C1 segment of cervical spinal cord (tissue), 14 donors: Measurements from ENCODE around the gene PRELID3B.
"Not testable (repeated sequence)": the region's sequence is repeated elsewhere in the genome, so short reads cannot be mapped to it uniquely, and the experiment has no call there.

Source experiments
- DNase-seq, 14 donors: peaks; one replicate each; lab custom pipeline; 2025; lab: John Stamatoyannopoulos, UW

PRELID3B gene

DNA sequence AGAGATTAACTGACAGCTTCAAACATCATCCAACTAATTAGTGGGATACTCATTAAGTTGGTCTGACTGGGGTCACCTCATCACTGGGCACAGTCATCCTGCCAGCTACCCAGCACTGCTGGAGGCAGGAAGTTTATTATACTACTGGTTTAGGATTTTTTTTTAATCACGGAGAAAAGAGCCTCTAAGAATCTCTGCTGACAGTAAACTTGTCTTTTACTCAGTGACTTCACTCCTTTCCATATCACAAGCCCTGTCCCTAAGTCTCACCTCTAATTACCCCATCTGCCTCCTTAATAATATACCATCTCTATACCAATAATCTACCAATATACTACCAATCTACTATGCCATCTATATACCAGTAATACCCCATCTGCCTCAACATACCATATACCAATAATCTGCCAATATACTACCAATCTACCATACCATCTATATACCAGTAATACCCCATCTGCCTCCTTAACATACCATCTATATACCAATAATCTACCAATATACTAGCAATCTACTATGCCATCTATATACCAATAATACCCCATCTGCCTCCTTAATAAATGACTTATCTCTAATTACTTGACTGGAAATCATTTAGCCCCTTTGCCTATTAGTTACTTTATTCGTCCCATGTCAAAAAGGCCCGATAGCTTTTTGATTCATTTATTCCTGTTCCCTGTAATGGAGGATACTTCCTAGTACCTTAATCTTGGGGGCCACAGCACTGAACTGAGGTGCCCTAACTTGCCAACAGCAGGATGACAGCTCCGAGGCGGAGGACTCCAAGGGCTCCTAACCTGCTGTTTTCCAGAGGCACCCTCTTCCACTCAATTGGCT lies 15.5 kb downstream of the PRELID3B start:
- DNase-seq = no peak

DNA sequence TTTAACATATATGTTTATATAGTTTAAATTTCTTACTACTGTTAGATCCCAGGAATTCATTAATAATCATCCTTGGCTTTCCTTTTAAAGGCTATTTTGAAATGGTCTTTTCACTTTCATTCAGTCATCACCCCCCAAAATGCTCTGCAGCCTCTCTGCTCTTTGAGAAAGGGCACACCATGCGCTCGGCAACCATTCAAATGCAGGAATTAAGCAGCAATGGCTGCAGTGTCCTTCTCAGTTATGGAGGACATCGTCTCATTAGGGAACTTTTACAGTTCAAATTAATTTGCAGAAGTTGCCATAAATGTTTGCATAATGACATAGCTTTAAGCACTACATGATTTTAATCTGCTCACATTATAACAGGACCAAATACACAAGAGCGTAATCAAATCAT lies 17.1 kb downstream of the PRELID3B start:
- DNase-seq = no peak

DNA sequence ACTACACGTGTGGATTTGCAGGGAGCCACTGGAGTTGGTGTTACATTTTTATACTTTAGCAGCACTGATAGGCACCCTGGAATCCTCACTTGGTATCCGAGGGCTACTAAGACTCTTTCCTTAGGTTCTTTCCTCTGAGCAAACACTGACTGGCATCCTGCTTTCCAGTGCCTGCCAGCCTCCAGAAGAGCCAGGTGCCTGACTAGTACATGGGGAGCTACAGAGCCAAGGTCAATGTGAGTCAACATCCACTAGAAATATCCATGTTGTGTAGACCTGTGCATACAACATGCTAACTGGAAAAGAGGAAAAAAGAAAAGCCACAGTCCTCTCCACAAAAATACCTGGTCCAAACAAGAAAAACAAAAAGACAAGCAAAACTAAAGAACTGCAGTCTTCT lies 17.5 kb downstream of the PRELID3B start:
- no peak for DNase-seq

DNA sequence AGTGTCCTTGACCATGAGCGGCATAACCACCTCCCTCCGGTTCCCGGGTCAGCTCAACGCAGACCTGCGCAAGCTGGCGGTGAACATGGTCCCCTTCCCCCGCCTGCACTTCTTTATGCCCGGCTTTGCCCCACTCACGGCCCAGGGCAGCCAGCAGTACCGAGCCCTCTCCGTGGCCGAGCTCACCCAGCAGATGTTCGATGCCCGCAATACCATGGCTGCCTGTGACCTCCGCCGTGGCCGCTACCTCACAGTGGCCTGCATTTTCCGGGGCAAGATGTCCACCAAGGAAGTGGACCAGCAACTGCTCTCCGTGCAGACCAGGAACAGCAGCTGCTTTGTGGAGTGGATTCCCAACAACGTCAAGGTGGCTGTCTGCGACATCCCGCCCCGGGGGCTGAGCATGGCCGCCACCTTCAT lies 18.5 kb downstream of the PRELID3B start:
- DNase-seq = no peak

DNA sequence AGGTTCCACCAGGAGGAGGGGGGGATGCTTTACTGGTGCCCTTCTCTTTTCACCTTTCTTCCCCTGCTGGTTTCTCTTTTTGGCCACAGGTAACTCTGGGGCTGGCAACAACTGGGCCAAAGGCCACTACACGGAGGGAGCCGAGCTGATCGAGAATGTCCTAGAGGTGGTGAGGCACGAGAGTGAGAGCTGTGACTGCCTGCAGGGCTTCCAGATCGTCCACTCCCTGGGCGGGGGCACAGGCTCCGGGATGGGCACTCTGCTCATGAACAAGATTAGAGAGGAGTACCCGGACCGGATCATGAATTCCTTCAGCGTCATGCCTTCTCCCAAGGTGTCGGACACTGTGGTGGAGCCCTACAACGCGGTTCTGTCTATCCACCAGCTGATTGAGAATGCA lies 19.0 kb downstream of the PRELID3B start:
- no peak for DNase-seq

DNA sequence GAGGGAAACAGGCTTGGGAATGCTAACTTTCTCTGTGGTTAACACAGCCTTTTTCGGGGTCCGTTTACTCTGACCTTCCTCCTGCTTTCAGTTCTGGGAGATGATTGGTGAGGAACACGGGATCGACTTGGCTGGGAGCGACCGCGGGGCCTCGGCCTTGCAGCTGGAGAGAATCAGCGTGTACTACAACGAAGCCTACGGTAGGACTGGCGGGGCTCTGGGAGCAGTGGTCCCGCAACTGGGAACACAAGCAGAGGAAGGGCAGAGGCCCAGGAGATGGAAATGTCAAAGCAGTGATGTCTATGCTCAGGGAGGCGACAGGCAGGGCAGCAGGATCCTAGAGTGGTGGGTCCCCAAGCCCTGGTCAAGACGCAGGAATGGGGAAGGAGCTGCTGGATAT lies 19.8 kb downstream of the PRELID3B start:
- DNase-seq = no peak

DNA sequence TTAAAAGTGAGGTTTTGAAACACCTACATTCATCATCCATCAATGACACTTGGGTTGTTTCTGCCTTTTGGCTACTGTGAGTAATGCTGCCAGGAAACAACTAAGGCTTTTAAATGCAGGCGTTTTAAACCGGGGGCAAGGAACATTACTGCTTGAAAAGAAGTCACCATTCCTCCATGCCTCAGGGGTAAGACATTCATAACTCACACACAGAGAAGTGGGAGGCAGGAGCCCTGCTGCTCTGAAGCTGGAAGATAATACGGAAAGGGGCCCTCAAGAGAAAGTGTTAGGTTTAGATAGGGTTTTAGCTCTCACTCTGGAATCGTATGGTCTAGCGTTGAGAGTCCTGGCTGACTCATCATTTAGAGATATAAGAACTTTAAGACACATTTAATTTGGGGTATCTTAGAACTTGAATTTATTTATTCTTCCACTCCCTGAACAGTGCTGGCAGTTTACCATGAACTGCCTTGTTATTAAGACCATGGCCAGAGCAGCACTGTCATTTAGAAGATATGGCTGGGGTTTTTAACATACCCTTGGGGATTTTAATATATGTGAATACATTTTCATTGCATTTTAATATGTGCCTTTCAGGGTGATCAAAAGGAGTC lies 21.5 kb downstream of the PRELID3B start:
- no peak for DNase-seq

DNA sequence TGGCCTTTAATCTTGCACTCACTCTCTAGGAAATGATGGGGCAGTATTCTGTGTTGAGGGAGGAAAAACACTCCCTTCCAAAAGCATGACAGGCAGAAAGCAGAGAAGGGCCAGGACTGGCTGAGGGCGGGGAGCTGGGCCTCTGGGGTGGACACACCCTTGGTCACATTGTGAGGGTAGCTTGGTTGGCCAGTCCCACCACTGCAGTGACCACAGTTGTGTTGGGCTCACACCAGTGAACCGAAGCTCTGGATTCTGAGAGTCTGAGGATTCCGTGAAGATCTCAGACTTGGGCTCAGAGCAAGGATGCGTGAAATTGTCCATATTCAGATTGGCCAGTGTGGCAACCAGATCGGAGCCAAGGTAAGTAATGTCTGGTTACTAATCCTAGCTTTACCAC lies 23.4 kb downstream of the PRELID3B start, which contains the start of gene TUBB1:
Gene TUBB1, plus strand, starts transcription at position 213 of the 400 bp plus-strand sequence. Its CDS starts 94 bp downstream, at position 307.
- DNase-seq = no peak

DNA sequence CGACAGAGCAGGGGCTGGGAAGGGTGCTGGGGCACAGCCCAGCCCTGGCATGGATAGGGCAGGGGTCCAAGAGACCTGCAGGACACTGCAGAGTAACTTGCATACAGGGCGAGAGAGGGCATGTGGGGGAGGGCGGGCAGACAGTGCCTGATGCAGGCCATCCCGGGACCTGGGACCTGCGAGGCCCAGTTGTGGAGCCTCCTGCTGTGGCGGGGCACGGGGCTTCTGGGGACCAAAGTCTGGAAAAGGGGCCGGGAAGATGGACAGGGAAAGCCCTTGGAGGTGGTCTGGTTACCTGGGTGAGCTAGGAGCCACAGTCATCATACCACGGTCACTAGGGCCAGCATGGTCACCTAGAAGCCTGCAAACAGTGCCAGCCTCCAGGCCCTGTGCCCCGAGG lies 23.8 kb downstream of the PRELID3B start:
- DNase-seq = no peak

DNA sequence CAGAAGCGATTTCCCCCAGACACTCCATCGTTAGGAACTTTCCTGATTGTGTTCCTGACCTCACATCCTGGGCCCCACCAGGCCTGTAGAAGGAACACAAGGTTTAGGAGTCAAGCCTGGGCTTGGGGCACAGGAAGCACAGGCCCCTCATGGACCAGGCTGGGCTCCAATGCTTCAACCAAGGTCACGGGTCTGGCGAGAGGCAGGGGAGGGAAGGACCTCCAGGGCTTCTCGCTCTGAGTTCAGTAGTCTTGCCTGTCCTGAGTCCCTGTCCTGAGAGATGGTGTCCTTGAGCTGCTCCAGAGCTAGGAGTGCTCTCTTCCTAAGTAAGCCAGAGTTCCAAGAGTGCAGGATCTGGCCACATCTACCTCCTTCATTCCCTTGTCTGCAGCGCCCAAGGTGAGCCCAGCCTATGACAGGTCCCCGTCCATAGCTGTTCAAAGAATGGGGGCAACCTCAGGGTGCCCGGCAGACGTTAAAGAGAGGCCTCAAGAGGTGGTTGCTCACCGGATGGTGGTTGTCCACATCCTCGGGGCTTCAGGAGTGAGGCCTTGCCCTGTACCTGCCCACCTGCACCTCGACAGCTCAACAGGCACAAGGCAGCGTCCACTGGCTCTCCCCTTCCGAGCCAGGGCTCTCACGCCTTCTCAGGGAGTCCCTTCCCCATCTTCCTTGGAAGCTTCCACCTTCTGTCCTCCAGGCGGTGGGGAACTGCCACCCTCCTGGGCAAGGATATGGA lies 24.9 kb downstream of the PRELID3B start:
- DNase-seq = no peak

DNA sequence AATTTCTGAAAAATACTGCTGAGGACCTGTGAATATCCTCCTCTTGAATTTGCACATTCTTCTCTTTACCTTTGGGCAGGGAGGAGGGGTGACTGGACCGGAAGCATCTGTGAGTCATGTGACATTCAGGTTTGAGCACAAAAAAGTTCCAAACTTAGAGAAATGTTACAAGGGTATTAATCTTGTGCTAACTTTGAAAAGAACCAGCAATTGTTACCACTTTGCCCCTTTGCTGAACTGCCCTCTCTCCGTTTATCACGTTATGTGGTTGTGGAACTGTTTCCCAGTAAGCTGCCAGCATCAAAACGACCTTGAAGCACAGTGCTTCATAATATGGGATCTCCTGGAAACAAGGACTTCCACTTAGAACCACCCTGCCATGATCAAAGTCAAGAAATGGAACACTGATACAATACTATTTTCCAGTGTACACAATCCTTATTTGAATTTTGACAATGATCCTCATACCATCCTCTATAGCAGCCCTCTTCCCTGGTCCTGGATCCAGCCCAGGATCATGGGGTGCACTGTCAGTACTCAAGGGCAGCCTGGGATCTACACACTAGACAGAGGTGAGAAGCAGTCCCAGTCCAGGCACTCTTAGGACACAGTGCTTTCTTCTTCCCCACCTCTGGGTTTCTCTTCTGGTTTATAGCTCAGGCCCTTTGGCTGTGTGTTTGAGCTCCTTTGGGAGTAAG lies 25.6 kb downstream of the PRELID3B start:
- no peak for DNase-seq

DNA sequence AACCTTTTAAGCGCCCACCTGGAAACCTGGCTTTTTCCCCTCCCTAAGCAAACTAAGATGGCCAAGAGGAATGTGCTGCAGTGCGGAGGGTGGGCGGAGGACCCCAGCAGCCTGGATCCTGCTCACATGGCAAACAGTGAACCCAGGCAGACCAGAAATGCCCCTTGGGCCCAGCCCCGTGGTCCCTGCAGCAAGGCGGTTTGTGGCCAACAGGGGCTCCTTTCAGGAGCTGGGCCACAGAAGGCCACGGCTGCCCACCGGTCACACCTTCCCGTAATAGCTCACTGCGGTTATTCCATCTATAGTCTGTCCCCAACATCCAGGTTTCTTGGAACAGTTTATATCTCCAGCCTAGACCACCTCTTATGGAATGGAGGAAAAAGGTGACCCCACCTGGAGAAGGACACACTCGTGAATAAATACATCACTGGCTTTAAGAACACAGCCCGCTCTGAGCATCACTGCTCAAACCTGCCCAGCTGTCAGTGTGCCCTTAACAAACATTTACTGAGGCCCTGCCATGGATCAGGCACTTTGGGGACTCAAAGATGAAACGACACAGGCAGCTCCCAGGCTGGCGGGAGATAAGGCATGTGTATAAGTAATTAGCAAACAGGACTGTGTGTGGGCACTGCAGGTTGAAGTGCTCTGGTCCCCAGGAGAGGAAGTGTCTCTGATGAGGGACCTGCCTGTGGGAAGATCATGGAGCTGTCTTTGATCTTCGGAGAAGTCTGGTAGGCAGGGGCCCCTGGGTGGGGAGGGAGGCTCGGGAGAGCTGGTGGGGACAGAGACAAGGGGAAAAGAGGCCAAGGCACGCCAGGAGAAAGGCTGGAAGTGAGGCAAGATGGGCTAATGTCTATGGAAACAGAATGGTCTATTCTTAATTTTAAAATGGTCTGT lies 26.5 kb downstream of the PRELID3B start:
- DNase-seq = no peak

DNA sequence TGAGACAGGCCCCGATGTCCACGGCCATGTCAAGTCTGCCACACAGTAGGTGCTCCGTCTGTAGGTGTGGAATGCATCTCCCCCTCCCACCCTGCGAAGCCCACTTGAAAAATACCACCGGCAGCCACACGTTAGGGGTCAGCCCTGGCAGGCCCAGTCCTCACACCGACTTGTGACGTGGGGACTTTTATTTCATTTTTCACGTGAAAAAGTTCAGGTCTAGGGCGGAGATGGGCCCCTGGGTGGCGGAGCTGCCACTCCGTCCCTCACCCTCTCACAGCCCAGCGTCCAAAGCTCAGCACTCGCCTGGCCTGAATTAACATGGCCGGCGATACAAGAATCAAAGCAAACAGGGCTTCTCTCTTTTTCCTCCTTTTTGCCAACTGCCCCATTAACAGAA lies 27.2 kb downstream of the PRELID3B start:
- no peak for DNase-seq

DNA sequence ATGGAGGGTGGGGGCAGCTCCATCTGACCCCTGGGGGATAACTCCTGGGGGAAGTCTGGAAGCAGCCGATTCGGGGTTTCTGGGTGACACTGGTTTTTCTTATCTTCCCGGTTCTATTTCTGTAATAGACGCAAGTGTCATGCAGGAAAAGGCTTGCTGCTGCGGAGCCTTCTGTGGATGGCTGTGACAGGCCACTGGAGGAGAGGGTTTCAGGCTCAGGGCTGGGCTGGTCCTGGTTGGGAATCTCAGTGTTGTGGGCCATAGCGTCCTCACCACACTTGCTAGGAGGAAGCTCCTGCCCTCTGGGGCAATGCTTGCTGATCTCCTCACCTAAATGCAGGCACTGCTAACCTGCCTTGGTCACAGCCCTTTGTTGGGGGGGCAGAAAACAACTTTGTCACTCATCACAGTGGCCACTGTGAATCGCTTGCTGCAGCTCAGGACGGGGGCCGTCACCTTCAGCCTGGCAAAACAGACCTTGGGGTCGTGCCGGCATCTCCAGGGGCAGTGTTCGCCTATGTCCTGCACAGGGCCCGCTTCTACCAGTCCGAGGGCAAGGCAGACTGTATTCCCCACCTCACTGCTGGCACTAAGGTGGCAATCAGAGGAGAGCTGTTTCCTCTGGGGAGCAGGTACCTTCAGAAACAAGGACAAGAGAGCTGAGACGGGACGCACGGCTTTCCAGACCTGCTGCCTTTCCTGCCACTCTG lies 27.8 kb downstream of the PRELID3B start:
- no peak for DNase-seq

DNA sequence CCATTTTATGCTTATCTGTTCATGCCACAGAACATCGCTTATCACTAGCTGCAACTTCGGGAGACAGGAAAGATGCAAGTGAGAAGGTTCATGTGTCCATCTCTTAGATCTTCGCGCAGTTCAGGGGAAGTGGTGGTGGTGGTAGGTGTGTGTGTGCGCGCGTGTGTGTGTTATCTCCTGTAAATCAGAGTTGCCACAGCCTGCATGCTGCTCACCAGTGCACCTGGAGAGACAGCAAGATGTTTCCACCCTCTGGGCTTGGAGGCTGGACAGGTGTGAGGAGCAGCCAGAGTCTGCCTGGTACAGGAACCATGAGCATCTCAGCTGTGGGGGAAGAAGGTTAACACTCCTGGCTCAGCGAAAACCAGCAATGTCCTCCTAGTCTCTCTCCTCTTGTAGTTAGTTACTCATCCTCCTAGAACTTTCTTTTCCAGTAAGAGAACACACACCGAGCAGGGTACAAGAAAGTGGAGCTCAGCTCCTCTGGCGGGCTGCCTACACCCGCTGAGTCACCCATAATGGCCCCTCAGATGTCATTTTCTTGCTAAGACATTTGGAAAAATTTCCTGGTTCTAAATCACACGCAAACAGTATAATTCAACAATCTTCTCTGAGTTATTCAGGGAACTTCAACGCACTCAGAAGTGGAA lies 28.5 kb downstream of the PRELID3B start:
- DNase-seq = no peak

DNA sequence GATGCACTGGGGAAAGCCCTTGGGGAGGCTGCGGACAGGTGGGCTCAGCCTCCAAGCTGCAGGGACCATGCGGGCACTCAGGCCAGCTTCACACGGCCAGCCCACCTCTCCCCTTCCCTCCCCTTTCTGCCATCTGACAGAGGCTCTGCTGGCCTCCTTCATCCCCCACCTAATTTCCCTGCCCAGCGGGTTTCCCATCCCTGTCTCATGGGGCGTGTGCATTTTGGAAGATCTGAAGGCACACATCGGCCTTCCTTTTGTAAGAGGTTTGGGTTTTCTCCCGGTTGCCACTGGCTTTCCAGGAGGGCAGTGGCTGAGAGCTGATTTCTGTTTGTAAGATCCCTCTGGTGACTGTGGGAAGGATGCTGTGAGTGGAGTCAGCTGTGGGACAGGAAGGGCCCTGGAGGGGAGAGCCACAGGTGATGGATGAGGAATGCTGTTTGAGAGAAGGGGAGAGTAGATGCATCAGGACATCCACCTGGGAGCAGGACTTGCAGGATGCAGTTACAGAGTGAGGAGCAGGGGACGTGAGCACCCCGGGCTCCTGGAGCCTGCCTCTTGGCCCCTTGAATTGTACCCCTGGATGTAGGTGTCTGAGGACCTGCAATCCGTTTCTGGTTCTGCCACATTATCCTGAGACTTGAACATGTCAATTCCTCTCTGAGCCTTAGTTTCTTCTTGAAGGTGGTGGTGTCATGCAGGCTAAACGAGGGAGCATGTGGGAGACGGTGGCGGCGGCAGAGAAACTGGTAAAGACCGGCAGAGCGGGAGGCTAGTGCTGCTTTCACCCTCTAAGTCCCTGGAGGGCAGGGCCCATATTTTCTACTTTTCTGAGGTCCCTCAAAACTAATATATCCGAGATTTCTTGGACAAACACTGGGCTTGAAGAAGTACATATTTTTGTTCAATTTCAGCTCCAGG lies 29.3 kb downstream of the PRELID3B start:
- DNase-seq = no peak

DNA sequence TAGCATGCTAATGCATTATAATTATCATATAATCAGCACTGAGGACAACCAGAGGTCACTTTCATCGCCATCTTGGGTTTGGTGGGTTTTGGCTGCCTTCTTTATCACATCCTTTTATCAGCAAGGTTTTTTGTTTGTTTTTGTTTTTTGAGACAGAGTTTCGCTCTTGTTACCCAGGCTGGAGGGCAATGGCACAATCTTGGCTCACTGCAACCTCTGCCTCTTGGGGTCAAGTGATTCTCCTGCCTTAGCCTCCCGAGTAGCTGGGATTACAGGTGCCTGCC lies 30.8 kb downstream of the PRELID3B start:
- not testable (repeated sequence) for DNase-seq

DNA sequence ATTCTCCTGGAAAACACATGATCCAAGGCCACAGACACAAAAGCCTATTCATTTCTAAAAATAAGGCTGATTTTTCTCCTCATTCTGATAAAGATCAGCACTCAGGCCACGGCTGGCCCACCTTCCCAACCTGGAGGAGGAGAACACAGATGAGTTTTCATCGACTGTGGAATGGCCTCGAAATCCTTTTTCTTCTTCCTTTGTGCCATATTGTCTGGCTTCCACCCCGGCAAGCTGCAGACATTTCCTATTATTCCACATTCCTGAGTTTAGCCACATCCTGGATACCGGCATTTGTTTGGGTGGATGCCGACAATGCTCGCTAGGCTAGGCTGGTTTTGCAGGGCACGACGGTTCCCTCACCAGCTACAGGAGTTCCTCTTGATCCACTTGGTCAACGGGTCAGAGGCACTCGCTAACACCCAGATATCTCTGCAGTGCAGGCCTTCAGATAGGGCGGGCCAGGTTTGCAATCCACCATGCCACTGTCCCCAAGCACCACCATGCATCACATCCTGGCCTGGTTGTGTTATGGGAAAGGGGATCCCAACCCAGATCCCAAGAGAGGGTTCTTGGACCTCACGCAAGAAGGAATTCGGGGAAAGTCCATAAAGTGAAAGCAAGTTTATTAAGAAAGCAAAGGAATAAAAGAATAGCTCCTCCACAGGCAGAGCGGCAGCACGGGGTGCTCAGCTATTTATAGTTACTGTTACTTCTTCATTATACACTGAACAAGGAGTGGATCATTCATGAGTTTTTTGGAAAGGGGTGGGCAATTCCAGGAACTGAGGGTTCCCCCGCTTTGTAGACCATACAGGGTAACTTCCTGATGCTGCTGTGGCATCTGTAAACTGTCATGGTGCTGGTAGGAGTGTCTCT lies 31.4 kb downstream of the PRELID3B start:
- no peak for DNase-seq
